ENCODE results near the gene STAC2. TPM values are rescaled to one million over a fixed set of nuclear protein-coding genes. Genes with fewer than 3 reads are reported as not detected.
"Not testable (repeated sequence)": the region's sequence is repeated elsewhere in the genome, so short reads cannot be mapped to it uniquely, and the experiment has no call there.

The STAC2 gene
- total RNA-seq, 1 donor from 2014 or later = 7.9 TPM

DNA sequence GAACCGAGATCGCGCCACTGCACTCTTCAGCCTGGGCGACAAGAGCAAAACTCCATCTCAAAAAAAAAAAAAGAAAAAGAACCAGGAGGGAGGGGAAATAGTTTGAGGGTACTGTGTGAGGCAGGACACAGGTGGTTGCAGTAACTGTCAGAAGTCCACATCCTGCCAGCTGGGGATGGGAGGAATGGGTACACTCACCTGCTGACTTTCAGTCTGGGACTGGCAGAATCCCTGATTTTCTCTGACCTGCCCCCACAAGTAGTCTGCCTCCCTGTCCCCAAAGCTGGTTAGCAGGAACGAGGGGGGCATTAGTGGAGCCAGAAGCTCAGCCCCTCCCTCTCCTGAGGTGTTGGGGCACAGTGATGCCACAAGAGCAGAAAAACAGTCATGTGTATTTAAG is 52.7 kb downstream of the STAC2 start:
- intact Hi-C loops (cut with DNase I) = no loop called here

DNA sequence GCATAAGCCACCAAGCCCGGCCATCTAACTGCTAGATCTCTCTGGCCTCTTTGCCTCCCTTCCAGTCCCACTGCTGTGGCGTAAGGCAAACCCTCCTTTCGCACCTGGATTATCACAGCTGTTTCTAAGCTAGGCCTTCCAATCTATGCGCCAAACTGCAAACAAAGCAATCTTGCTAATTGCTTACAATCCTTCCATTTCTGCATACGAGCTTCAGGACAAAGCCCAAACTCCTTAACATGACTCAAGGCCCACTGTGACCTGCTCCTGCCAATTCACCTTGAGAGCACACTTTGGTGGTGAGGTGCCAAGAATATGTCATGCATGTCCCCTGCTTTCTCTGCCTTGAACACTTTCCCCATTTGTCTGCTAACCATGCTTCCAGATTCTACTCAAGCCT is 53.8 kb downstream of the STAC2 start:
- Histone ChIP-seq H3K4me1 (peaks cover 0 to 5% of the 10 kb centered on the region in 2 donors), H3K36me3 (peaks cover 18 to 19% of the 10 kb centered on the region in 2 donors), H3K27ac (no peak overlapping the region), H3K27me3 (no peaks in the 10 kb centered on the region), H3K9me3 (no peaks in the 10 kb centered on the region), H3K4me3 (no peak overlapping the region)
- no peak for DNase-seq (ENCODE audit: low spot score in 2 of 2)
- intact Hi-C loops (cut with DNase I) = no loop called here
- TF ChIP-seq, protein P1, sequence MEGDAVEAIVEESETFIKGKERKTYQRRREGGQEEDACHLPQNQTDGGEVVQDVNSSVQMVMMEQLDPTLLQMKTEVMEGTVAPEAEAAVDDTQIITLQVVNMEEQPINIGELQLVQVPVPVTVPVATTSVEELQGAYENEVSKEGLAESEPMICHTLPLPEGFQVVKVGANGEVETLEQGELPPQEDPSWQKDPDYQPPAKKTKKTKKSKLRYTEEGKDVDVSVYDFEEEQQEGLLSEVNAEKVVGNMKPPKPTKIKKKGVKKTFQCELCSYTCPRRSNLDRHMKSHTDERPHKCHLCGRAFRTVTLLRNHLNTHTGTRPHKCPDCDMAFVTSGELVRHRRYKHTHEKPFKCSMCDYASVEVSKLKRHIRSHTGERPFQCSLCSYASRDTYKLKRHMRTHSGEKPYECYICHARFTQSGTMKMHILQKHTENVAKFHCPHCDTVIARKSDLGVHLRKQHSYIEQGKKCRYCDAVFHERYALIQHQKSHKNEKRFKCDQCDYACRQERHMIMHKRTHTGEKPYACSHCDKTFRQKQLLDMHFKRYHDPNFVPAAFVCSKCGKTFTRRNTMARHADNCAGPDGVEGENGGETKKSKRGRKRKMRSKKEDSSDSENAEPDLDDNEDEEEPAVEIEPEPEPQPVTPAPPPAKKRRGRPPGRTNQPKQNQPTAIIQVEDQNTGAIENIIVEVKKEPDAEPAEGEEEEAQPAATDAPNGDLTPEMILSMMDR (IDR thresholded peaks at IDR 0.05) = no peak

More for the DNA sequence above, 52.7 kb downstream of the STAC2 start:
- Histone ChIP-seq H3K9me3 (no peaks in the 10 kb centered on the region), H3K27ac (no peak overlapping the region), H3K27me3 (no peaks in the 10 kb centered on the region), H3K4me1 (peaks cover 0 to 5% of the 10 kb centered on the region in 2 donors), H3K36me3 (peaks cover 28 to 29% of the 10 kb centered on the region in 2 donors), H3K4me3 (no peak overlapping the region)
- TF ChIP-seq, protein P1 (IDR thresholded peaks at IDR 0.05) = no peak
- no peak for DNase-seq (ENCODE audit: low spot score in 2 of 2)

DNA sequence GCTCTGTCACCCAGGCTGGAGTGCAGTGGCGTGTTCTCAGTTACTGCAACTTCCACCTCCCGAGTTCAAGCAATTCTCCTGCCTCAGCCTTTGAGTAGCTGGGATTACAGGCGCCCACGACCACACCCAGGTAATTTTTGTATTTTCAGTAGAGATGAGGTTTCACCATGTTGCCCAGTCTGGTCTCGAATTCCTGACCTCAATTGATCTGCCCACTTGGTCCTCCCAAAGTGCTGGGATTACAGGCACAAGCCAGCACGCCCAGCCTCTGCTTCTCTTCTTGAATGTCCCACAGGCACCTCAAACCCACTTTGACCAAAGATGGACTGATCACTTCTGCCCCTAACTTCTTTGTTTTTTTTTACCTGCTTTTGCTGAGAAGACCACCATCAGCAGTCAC is 55.2 kb downstream of the STAC2 start:
- Histone ChIP-seq H3K27ac (no peak overlapping the region), H3K27me3 (no peaks in the 10 kb centered on the region), H3K36me3 (peaks cover 5% of the 10 kb centered on the region in 2 donors), H3K4me3 (no peak overlapping the region), H3K4me1 (peaks cover 0 to 7% of the 10 kb centered on the region in 2 donors), H3K9me3 (no peaks in the 10 kb centered on the region)
- intact Hi-C loops (cut with DNase I) = no loop called here
- TF ChIP-seq, protein P1 (IDR thresholded peaks at IDR 0.05) = no peak
- no peak for DNase-seq (ENCODE audit: low spot score in 2 of 2)

DNA sequence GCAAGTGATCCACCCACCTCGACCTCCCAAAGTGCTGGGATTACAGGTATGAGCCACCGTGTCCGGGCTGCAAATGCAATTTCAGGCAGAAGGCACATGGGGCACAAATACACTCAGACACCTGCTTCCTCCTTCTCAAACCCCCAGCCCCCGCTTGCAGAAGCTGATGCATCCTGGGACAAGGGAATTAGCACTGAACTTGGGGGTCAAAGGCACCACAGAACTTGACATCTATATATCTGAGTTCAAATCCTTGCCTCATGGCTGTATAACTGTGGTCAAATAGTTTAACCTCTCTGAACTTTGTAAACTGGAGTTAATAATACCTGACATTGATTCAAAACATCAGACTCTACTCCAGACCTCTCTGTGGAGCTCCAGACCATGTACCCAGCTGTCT is 55.6 kb downstream of the STAC2 start:
- DNase-seq (ENCODE audit: low spot score in 2 of 2) = no peak
- Histone ChIP-seq H3K36me3 (peaks cover under 1% of the 10 kb centered on the region in 2 donors), H3K27me3 (no peaks in the 10 kb centered on the region), H3K27ac (no peak overlapping the region), H3K4me3 (no peak overlapping the region), H3K9me3 (no peaks in the 10 kb centered on the region), H3K4me1 (peaks cover 0 to 11% of the 10 kb centered on the region in 2 donors)
- TF ChIP-seq, protein P1 (IDR thresholded peaks at IDR 0.05) = no peak
- intact Hi-C loops (cut with DNase I) = no loop called here

DNA sequence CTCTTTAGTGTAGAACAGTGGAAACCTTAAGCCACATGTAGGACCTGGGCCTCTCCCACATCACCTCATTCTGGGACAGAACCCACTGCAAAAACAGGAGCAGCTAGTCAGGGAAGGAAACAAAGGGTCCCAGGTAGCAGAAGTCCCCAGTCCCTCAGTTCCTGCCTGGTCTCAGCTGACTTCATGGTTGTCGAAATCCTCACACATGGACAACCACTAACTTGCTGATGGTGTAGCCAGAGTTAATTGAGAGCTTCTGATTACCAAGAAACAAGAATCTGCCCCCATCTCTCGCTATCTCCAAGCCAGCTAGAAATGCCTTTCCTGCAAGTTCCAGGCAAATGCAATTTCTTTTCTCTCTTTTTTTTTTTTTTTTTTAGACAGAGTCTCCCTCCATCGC is 56.2 kb downstream of the STAC2 start:
- Histone ChIP-seq H3K4me1 (peaks cover under 1 to 11% of the 10 kb centered on the region in 2 donors), H3K36me3 (no peaks in the 10 kb centered on the region), H3K9me3 (no peaks in the 10 kb centered on the region), H3K27ac (no peak overlapping the region), H3K27me3 (no peaks in the 10 kb centered on the region), H3K4me3 (no peak overlapping the region)
- DNase-seq (ENCODE audit: low spot score in 2 of 2) = no peak
- TF ChIP-seq, protein P1 (IDR thresholded peaks at IDR 0.05) = no peak
- intact Hi-C loops (cut with DNase I) = loop anchor here (5.0 kb wide), 1 partner anchor 63 kb away; no protein-coding TSS in a partner anchor

DNA sequence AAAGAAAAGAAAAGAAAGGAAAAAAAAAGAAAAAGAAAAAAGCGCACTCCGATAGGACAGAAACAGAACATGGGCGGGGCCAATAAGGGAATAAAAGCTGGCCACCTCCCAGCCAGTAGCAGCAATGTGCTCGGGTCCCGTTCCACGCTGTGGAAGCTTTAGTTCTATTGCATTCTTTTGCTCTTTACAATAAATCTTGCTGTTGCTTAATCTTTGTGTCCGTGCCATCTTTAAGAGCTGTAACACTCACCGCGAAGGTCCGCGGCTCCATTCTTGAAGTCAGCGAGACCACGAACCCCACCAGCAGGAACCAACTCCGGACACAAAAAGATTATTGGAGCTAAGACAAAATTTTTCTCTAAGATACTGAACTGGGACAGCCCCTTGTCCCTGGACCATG is 56.6 kb downstream of the STAC2 start:
- Histone ChIP-seq H3K4me1 (peaks cover 4 to 8% of the 10 kb centered on the region in 2 donors), H3K27me3 (no peaks in the 10 kb centered on the region), H3K4me3 (no peak overlapping the region), H3K36me3 (no peaks in the 10 kb centered on the region), H3K9me3 (no peaks in the 10 kb centered on the region), H3K27ac (no peak overlapping the region)
- intact Hi-C loops (cut with DNase I) = loop anchor here (5.0 kb wide), 1 partner anchor 63 kb away; no protein-coding TSS in a partner anchor
- no peak for DNase-seq (ENCODE audit: low spot score in 2 of 2)
- TF ChIP-seq, protein P1 (IDR thresholded peaks at IDR 0.05) = no peak

DNA sequence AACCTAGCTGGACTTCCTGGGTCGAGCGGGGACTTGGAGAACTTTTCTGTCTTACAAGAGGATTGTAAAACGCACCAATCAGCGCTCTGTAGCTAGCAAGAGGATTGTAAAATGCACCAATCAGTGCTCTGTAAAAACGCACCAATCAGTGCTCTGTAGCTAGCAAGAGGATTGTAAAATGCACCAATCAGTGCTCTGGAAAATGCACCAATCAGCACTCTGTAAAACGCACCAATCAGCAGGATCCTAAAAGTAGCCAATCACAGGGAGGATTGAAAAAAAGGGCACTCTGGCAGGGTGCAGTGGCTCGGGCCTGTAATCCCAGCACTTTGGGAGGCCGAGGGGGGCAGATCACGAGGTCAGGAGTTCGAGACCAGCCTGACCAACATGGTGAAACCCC is 57.2 kb downstream of the STAC2 start:
- H3K36me3 ChIP-seq; H3K27me3 ChIP-seq; DNase-seq (ENCODE audit: low spot score in 2 of 2); H3K27ac ChIP-seq; H3K4me3 ChIP-seq; H3K9me3 ChIP-seq: not testable (repeated sequence)
- intact Hi-C loops (cut with DNase I) = loop anchor here (5.0 kb wide), 1 partner anchor 64 kb away; no protein-coding TSS in a partner anchor
- peaks cover 7 to 10% of the 10 kb centered on the region in 2 donors for H3K4me1 ChIP-seq
